ENCODE results near the gene ROR1.
"Not testable (repeated sequence)": the region's sequence is repeated elsewhere in the genome, so short reads cannot be mapped to it uniquely, and the experiment has no call there.

ROR1 gene

DNA sequence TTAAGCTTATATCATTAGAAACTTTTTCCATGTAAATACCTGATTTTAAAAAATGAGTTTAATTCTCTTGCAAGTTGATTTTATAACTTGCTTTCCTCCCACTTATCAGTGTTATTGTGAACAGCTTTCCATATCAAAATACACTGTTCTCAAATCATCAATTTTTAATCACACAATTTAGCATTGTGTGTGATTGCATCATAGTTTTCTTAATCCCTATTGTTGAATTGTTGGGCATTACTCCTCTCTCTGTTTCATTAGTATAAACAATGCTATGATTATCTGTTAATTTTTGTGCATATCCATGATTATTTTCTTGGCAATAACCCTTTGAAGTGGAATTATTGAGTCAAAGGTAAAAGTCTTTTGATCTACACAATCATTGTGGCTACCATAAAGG is 48.7 kb downstream of the ROR1 start:
- DNase-seq (ENCODE audit: low spot score): no peak

DNA sequence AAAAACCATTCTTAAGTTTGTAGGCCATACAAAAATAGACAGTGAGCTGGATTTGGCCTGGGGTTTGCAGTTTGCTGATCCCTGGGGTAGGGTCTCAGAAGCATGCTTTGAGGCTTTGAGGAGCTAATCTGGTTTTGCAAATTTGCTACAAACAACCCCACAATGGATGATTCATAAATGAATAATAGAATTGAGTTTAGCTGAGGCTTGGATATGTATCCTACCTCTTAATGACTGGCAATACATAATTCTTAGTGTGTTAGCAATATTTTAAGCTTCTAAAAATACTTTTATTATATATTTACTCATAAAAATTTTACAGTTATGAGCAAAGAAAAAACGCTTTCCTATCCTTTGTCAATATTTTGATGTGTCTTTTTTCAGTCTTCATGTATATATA is 50.6 kb downstream of the ROR1 start:
- DNase-seq (ENCODE audit: low spot score): no peak

DNA sequence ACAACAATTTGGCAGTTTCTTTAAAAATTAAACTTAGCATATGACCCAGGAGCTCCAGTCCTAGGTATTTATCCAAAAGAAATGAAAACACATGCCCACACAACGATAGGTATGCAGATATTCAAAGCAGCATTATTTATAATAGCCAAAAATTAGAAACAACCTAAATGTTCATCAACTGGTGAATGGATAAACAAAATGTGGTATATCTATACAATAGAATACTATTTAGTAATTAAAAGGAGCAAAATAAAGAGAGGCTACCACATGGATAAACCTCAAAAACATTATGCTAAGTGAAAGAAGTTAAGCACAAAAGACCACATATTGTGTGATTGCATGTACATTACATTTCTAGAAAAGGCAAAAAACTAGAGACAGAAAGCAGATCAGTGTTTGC is 51.3 kb downstream of the ROR1 start:
- DNase-seq (ENCODE audit: low spot score): no peak

DNA sequence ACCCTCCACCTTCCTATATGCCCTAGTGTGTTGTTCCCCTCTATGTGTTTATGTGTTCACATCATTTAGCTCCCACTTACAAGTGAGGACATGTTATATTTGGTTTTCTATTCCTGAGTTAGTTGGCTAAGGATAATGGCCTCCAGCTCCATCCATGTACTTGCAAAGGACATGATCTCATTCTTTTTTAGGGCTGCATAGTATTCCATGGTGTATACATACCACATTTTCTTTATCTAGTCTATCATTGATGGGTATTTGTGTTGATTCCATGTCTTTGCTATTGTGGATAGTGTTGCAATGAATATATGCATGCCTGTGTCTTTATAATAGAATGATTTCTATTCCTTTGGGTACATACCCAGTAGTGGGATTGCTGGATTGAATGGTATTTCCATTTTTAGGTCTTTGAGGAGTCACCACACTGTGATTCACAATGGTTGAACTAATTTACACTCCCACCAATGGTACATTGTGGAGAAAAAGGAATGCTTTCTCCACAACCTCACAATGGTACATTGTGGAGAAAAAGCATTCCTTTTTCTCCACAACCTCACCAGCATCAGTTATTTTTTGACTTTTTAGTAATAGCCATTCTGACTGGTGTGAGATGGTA is 52.5 kb downstream of the ROR1 start:
- not testable (repeated sequence) for DNase-seq (ENCODE audit: low spot score)

DNA sequence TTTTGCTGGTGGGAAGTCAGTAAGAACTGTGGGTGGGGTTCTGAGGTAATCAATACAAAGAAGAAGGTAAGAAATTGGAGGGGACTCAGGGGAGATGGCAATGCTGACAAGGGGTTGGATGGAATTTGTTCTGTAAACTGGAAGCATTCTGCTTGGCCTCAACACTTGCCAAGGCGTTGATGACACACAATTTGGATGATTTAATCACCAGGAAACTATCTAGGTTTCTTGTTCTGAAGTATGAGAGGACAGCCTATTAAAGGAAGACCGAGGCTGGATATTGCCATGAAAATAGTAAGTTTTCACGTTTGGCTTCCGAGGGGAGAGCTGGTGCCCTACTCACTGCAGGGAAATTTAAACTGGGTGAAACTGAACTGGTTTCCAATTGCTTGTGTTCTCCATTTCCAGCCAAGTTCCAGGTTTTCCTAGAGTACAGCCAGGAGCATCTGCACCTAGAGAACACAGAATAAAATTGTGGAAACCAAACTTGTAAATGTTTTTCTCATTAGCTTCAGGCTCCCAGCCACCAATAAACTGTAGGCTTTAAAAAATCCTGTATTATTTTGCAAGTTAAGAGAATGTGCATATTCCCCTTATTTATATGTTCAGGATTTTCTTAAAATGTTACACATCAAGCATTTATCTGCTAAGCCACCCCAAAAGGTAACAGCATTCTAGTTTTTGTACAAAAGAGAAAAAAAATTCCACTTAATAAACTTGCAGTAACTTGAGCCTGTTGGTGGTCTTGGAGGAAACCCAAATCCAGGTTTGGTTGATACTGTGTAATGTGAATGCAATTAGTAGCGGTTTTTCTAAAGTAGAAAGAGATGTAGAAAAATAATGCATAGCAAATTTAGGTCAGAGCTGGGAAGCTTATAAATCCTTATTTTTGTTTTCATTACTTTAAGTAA is 53.8 kb downstream of the ROR1 start:
- no peak for DNase-seq (ENCODE audit: low spot score)

DNA sequence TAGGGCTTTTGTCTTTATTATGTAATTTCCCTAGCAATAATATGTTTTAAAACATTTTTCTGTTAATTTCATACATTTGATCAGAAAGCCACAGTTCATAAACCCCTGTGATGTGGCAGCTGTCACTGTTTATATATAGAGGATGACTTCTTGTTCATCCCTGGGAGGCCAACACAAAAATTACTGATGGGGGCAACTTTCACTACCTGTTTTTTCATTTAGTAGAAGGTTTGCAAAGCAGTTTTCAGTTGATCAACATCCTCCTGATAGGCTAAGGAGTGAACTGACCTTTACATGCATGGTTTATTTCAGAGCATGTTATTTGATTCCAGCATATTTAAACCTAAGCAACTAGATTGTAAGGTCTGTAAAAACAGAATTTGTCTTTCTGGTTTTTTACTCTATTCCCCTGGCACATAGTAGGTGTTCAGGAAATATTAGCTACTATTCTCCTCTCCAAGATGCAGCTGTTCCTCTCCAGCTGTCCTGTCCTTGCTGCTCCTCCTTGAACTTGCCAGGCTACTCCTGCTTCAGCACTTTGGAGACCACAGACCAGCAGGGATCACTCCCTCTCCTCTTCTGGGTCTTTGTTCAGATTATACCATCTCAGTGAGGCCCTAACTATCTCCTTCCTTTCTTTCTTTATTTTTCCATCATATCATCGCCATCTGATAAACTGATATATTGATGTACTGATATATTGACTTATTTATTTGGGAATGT is 54.7 kb downstream of the ROR1 start:
- DNase-seq (ENCODE audit: low spot score): no peak

DNA sequence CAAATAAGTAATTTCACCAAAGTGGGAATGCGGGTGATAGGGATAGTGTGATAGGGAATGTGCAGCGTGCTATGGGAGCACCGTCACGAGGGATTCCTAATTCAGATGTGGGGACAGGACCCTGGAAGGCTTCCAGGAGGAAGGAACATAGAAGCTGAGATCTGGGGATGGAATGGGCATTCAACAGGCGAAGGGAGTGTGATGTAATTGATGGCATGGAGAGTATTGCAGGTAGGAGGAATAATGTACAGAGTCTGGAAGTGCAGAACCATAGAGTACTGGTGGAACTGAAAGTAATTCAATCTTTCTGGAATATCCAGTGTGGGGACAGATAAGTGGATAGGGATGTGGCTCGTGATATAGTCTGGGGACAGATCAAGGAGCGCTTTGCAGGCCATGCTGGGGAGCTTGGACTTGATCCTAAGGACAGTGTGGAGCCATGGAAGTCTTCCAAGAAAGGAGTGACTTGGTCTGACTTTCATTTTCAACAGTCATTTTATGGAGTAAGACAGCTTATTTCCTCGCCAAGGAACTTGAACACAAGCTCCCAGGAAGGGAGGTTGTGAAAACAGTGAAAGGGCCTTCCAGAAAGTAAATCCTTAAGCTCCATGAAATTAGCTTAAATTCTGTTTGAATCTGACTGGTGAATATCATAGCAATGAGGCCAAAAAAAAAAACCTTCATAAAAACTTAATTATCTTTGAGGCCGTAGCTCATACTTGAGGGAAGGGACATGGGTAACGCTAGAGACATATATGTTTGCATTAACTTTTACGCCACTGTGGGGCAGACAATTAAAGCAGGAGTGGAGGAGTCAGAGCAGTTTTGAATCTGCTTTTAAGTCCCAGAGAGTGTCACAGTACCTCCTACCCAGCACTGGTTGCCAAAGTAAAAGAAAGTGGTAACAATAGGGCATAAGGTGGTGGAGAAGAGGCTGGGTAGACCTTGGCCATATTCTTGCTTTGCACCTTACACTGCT is 55.8 kb downstream of the ROR1 start:
- DNase-seq (ENCODE audit: low spot score): no peak

DNA sequence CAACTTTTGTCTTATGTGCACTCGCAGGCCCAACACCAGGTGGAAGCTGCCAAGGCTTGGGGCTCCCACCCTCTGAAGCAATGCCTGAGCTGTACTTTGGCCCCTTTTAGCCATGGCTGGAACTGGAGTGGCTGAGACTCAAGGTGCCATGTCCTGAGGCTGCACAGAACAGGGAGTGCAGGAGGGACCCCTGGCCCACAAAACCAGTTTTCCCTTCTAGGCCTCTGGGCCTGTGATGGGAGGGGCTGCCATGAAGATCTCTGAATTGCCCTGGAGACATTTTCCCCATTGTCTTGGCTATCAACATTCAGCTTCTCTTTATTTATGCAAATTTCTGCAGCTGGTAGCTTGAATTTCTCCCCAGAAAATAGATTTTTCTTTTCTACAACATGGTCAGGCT is 57.6 kb downstream of the ROR1 start:
- DNase-seq (ENCODE audit: low spot score): no peak

DNA sequence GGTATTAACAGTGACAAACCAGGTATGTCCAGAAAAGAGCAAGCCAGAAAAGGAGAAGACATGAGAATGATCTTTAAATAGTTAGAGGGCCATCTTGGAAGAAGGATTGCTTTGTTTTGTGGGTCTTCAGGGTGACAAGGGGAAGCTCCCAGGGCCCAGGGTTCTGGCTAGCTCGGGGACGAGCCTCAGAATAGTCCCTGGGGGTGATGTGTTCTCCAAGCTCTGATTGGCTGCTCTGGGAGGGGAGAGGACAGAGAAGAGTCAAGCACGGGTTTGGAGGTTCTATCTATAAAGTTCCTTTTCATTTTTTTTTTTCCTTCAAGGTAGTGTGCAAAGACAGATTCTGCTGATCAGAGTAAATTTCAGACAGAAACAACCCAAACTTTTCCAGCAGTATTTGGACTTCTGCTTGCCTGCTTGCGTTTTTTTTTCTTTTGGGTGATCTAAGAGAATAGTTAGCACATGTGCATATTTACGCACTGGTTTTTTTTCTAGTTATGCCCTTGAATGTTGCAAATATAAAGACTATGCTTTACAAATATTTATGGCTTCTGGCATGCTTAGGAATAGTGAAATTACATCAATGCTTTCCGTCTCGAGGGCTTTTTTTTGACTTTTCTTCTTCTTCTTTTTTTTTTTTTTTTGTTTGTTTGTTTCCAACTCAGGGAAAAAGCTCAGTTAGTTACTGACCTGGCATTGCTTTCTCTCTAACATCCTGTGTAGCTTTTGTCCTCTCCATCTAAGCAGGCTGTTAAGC is 59.7 kb downstream of the ROR1 start:
- no peak for DNase-seq (ENCODE audit: low spot score)

DNA sequence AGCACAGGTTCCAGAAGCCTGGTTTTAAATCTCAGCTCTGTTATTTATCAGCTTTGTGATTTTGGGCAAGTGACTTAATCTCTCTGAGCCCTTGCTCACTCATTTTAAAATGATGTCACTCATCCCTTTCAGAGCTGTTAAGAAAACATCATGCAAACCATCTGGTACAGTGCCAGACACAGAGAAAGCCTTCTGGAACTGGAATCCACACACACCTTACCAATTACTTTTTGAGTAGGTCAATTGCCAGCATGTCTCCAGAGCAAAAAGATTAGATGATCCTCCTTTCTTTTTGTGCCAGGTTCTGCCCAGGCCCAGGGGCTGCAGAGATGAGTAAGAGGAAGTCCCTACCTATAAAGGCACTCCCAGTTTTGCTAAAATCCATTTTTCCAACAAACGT is 61.3 kb downstream of the ROR1 start:
- DNase-seq (ENCODE audit: low spot score): peak; percentile 20

DNA sequence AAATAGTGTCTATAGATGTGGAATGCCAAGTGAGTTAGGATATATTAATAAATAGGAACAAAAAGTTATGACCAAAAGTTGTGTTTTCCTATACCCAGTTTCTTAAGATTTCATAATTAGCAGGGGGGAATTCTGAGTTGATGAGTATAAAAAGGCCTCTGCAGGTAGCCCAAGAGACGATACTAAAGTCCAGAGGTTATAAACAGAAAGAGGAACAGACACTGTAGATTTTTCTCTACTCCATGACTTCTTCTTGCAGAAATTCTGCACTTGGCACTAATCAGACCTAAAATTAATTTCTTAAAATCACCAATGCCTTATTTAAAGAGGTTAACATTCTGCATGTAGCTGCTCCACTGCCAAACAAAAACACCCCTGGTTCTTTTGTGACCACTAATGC is 62.6 kb downstream of the ROR1 start:
- DNase-seq (ENCODE audit: low spot score): no peak

DNA sequence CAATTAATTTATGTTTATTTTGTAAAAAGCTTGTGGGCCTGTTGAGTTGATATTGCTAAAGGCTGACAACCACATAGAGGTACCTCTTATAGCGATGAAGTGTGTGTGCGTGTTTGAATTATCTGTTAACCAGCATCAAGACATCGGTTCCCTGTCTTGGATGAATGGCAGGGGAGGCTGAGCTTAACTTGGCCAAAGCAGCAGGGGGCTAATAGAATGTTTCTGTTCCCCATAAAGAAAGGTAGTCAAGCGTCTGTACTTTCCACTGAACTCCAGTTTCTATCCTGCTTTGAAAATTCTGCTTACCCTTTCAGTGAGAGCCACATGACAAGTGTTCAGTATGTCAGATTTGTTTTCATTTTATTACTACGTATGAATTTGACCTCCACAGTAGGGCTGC is 63.0 kb downstream of the ROR1 start:
- no peak for DNase-seq (ENCODE audit: low spot score)

DNA sequence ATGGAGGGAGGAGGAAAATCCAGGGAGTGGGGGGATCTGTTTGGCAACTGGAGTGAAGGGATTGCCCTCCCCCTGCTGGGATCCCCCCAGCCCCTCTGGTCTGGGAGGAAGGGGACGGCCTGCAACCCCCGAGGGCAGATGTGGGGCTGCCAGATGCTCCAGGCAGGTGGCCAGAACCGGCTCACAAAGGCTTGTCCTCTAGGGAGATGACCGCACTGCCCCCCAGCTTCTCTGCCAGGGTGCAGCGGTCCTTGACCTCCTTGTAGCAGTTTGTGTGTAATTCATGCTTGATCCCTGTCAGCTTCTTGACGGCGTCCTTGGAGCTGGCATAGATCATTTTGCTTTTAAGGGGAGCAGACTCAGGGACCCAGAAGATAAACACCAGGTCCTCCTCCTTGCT is 69.2 kb downstream of the ROR1 start:
- no peak for DNase-seq (ENCODE audit: low spot score)

DNA sequence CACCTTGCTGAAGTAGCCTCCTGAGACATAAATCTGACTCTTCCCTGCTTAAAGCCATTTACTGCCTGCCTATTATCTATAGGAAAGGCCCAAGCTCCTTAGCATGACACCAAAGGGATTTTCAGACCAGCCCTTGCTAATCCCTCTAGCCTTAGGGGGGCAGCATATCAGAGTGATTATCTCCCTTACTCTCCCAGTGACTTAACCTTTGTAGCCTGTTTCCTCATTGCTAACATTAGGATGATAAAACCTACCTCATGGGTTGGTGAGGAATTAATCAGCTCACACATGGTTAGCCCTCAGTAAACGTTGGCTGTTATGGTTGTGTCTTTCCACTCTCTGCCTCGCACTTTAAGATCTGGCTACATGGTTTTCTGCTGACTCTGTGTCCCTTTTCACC is 70.1 kb downstream of the ROR1 start:
- no peak for DNase-seq (ENCODE audit: low spot score)

DNA sequence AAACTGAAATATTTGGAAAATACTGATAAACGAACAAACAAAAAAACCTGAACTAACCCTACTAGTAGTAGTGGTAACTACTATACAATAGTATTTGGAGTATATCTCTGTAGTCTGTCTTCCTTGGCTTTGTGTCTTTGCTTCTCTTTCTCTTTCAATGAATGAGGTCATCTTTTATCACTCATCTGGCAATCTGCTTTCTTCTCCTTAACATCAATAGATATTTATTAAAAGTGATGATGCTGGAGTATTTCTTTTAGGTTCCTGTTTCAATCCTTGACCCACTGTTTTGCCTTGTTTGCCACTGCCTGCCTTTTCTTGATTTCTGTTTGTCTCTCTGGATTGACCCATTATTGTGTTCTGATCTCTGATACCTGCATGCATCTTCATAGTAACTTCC is 71.5 kb downstream of the ROR1 start:
- DNase-seq (ENCODE audit: low spot score): no peak

DNA sequence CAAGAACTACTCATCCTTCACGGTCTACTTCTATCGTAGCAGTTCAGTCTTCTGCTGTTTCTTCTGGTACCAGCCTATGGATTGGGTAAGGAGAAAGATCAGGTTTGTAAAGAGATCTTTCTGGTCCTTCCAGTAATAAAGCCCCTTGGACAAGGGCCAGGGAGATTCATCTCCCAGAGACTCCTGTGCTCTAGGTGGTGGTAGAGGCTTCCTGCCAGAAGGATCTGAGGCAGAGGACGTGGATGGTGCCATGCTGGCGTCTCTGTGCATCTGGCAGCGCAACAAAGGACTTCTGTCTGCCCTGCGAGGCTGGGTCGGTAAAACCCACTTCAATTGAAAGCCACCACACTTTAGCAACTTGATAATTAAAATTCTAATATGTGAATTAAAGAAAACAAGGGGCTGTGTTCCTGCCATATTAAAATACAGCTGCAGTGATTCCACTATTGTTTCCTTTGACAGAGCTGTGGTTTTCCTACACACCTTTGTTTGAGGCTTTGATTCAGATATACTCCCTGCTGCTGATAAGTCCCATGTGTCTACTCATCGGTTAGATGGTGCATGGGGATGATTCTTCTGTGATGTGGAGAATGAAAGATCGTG is 73.6 kb downstream of the ROR1 start:
- peak; percentile 41 for DNase-seq (ENCODE audit: low spot score)

DNA sequence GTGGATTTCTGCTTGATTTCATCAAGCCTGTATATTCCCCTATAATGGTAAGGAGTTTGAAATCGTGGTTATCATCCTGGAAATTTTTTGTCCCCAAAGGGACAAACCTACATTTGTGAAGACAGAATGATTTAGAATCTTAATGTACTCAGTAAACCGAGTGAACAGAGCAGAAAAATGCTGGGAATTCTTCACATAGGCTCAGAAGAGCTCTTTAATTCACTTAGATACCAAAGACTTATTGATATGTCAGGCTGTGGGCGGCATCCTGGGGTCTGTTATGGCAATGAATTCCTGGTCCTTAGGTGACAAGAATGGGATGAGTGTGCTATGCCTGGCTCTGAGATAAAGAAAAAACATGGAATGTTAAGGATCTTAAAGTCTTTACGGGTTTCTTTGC is 74.9 kb downstream of the ROR1 start:
- no peak for DNase-seq (ENCODE audit: low spot score)

DNA sequence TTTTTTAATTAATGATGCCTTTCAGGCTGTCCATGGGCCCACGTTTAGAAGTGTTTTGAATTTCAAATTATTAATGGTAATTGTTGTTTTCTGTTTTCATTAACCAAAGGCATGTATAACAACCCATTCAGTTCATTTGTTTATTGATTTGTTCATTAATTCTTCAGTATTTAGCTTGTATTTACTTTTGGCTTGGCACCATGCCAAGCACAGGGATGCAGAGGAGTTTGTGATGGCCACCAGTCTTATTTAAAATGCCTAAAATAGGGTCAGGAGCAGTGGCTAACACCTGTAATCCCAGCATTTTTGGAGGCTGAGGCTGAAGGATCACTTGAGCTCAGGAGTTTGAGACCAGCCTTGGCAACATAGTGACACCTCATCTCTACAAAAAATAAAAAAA is 75.3 kb downstream of the ROR1 start:
- no peak for DNase-seq (ENCODE audit: low spot score)

DNA sequence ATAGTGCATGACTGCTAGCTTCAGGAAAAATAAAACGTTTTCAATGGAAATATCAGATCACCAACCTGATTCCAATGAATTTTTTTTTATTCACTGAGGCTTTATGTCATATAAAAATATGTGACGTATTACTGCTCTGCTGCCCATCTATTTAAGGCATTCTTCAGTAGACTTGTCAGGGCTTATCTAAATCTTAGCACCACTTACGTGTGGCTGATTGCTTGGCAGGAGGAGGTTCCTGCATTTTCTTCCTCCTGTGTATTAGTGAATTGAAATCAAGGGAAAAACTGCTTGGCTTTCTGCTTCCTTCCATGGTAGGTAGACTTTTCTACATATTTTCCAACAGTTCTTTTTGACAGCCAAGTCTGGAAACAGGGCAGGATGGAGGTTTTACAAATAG is 80.3 kb downstream of the ROR1 start:
- DNase-seq (ENCODE audit: low spot score): no peak

DNA sequence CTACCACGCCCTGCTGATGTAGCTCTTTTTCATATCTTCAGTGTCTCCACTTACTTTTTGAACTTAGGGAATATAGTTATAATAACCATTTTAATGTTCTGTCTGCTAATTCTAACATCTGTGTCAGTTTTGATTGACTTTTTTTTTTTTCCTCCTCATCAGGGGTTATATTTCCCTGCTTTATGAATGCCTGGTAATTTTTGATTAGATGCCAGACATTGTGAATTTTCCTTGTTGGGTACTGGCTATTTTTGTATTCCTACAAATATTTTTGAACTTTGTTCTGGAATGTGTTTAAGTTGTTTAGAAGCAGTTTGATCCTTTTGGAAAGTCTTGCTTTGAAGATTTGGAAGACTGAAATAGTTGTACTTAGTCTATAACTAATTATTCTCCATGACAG is 82.1 kb downstream of the ROR1 start:
- DNase-seq (ENCODE audit: low spot score): no peak

DNA sequence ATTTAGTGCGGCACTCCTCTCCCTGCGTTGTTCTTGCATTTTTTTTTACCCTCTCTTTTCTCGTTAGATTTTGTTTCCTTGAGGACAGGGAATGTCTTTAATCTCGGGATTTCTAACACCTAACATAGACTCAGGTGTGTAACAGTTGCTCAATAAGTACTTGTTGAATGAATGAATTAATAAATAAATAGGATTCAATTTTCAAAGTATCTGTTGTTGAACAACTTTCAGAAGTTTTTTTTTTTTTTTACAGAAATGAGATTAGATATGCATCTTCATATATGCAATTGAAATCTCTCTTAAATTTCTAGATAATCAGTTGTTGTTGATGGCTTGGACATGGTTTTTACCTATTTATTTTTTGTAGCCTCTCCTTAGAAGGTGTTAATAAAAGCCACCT is 83.1 kb downstream of the ROR1 start:
- DNase-seq (ENCODE audit: low spot score): no peak

Measured in LoVo (cell line).